PC-9 (cell line): ENCODE data around the gene DLG3. TPM values are rescaled to one million over a fixed set of nuclear protein-coding genes. Genes with fewer than 3 reads are reported as not detected.

Source experiments
- BruUV-seq: library from RNA; stranded (reverse); fragments of 400-500 nt; replicated peaks from 2 replicates; lab custom pipeline; 2021; lab: Mats Ljungman, UMichigan
- CTCF ChIA-PET: fragments of 300-600 bp; sonication (Branson Sonifier 250); formaldehyde crosslinking; loops from one replicate; lab custom pipeline; 2022; ENCODE audit warnings: antibody characterized with exemption; lab: Charles Lee
- POLR2A ChIA-PET: fragments of 300-600 bp; sonication (Branson Sonifier 250); formaldehyde crosslinking; loops from one replicate; lab custom pipeline; 2022; ENCODE audit warnings: antibody characterized with exemption; ENCODE audit not compliant: unreplicated experiment; lab: Charles Lee
- DNase-seq, 2 experiments: peaks; one replicate each; pipeline versions ENCODE4 v3.0.0 to v3.0.0-alpha.2; 2015 to 2022; ENCODE audit warnings: mixed read lengths in 1 of 2
- H2AFZ ChIP-seq: fragments of 200-600 bp; sonication (generic); 2 replicates; pipeline ENCODE4 v1.8.1; 2017; ENCODE audit warnings: antibody characterized with exemption
- H3F3A ChIP-seq: fragments of 200-600 bp; sonication (generic); 2 replicates; pipeline ENCODE4 v1.8.1; 2017; ENCODE audit warnings: antibody characterized with exemption, mild to moderate bottlenecking, low read depth; ENCODE audit not compliant: insufficient read depth
- H3K27ac ChIP-seq: fragments of 200-600 bp; sonication (generic); 2 replicates; pipeline ENCODE4 v1.6.1; 2016; ENCODE audit warnings: mixed run types
- H3K27me3 ChIP-seq: fragments of 200-600 bp; sonication (generic); 2 replicates; pipeline ENCODE4 v1.6.1; 2016; ENCODE audit warnings: low read depth, mixed run types; ENCODE audit not compliant: insufficient read depth
- H3K36me3 ChIP-seq: fragments of 200-600 bp; sonication (generic); 2 replicates; pipeline ENCODE4 v1.6.1; 2016; ENCODE audit warnings: low read depth, mixed run types
- H3K4me1 ChIP-seq: fragments of 200-600 bp; sonication (generic); replicated peaks from 2 replicates; pipeline ENCODE4 v1.6.1; 2016; ENCODE audit warnings: mixed run types; ENCODE audit not compliant: insufficient read depth
- H3K4me2 ChIP-seq: fragments of 200-600 bp; sonication (generic); 2 replicates; pipeline ENCODE4 v1.6.1; 2017; ENCODE audit warnings: mixed run types
- H3K4me3 ChIP-seq: fragments of 200-600 bp; sonication (generic); 2 replicates; pipeline ENCODE4 v1.6.1; 2016; ENCODE audit warnings: mixed run types
- H3K79me2 ChIP-seq: fragments of 200-600 bp; sonication (generic); 2 replicates; pipeline ENCODE4 v1.6.1; 2017; ENCODE audit warnings: low read depth, mixed run types
- H3K9me2 ChIP-seq: fragments of 200-600 bp; sonication (generic); 2 replicates; pipeline ENCODE4 v1.8.1; 2017; ENCODE audit warnings: mild to moderate bottlenecking; ENCODE audit not compliant: insufficient read depth
- H3K9me3 ChIP-seq: fragments of 200-600 bp; sonication (generic); 2 replicates; pipeline ENCODE4 v1.8.1; 2016; ENCODE audit warnings: low read depth; ENCODE audit not compliant: insufficient read depth
- H4K20me1 ChIP-seq: fragments of 200-600 bp; sonication (generic); 2 replicates; pipeline ENCODE4 v1.8.1; 2017; ENCODE audit not compliant: insufficient read depth
- CTCF ChIP-seq: fragments of 200-600 bp; sonication (generic); conservative IDR thresholded peaks from 2 replicates; pipeline ENCODE4 v1.6.1; 2017; ENCODE audit warnings: mixed run types, antibody characterized with exemption, mild to moderate bottlenecking, moderate library complexity
- EZH2 ChIP-seq: fragments of 200-600 bp; sonication (generic); IDR thresholded peaks from 2 replicates; pipeline ENCODE4 v1.8.0; 2017; ENCODE audit warnings: antibody characterized with exemption, low read depth
- intact Hi-C: fragments of 100-400 bp; cut with micrococcal nuclease; formaldehyde crosslinking; loops from one replicate; pipeline ENCODE4 v1.10.0; 2022; ENCODE audit not compliant: unreplicated experiment
- total RNA-seq: library from RNA; stranded (reverse); gene quantifications from 2 replicates; pipeline ENCODE4 v1.2.3, GENCODE V29; 2021

The DLG3 gene
- total RNA-seq, 1 experiment from 2014 or later: 61.1 TPM

GRCh38 chrX:70485466-70485865 lies 40.8 kb downstream of the DLG3 start:
- H2AFZ ChIP-seq: no peak overlapping the region
- H3K79me2 ChIP-seq: peaks cover 13% of the 10 kb centered on the region; the same call in 1 of the 2 replicates
- H3K4me3 ChIP-seq: no peak overlapping the region
- no peaks in the 10 kb centered on the region for H3F3A ChIP-seq
- ChIA-PET CTCF (no interaction called here), POLR2A (no interaction called here)
- BruUV-seq: no TSS peak
- H3K9me3 ChIP-seq: no peaks in the 10 kb centered on the region
- peaks cover 6% of the 10 kb centered on the region; the same call in 1 of the 2 replicates for H4K20me1 ChIP-seq
- peaks cover under 1% of the 10 kb centered on the region; the same call in 1 of the 2 replicates for H3K4me1 ChIP-seq
- H3K36me3 ChIP-seq: peaks cover 3% of the 10 kb centered on the region; the same call in 1 of the 2 replicates
- H3K4me2 ChIP-seq: 0 out of 2 replicates have a peak overlapping the region, but pooled peaks have one; percentile 7
- H3K27ac ChIP-seq: no peak overlapping the region
- H3K27me3 ChIP-seq: no peaks in the 10 kb centered on the region
- no peak for TF ChIP-seq EZH2
- TF ChIP-seq CTCF: no peak
- H3K9me2 ChIP-seq: no peaks in the 10 kb centered on the region
- intact Hi-C loops: no loop called here
- peak in 1 of 2 experiments; percentile 38 for DNase-seq

- no peaks in the 10 kb centered on the region for H3K27me3 ChIP-seq
- no peak for TF ChIP-seq CTCF
- TF ChIP-seq EZH2: no peak
- no peaks in the 10 kb centered on the region for H3K9me2 ChIP-seq
- H3K4me2 ChIP-seq: no peak overlapping the region
- no peaks in the 10 kb centered on the region for H3K4me1 ChIP-seq
- H3K36me3 ChIP-seq: peaks cover 7% of the 10 kb centered on the region; the same call in 1 of the 2 replicates
- intact Hi-C loops: no loop called here
- H3K4me3 ChIP-seq: no peak overlapping the region
- no peak for DNase-seq
- CTCF ChIA-PET: no interaction called here
- no peaks in the 10 kb centered on the region for H3K9me3 ChIP-seq
- no TSS peak for BruUV-seq
- POLR2A ChIA-PET: no interaction called here
- no peak overlapping the region for H2AFZ ChIP-seq
- no peak overlapping the region for H3K27ac ChIP-seq
- no peaks in the 10 kb centered on the region for H3F3A ChIP-seq
- H4K20me1 ChIP-seq: peaks cover 6% of the 10 kb centered on the region; the same call in 1 of the 2 replicates
- no peaks in the 10 kb centered on the region for H3K79me2 ChIP-seq
Observed at GRCh38 chrX:70488856-70489255, 44.2 kb downstream of the DLG3 start.

- no peaks in the 10 kb centered on the region for H3K9me2 ChIP-seq
- no peaks in the 10 kb centered on the region for H3K4me1 ChIP-seq
- no peak for TF ChIP-seq EZH2
- ChIA-PET CTCF (no interaction called here), POLR2A (no interaction called here)
- H3F3A ChIP-seq: no peaks in the 10 kb centered on the region
- no peaks in the 10 kb centered on the region for H3K9me3 ChIP-seq
- intact Hi-C loops: no loop called here
- H3K79me2 ChIP-seq: no peaks in the 10 kb centered on the region
- BruUV-seq: no TSS peak
- no peaks in the 10 kb centered on the region for H4K20me1 ChIP-seq
- no peak for DNase-seq
- no peak overlapping the region for H2AFZ ChIP-seq
- no peak overlapping the region for H3K4me3 ChIP-seq
- H3K4me2 ChIP-seq: no peak overlapping the region
- H3K27me3 ChIP-seq: no peaks in the 10 kb centered on the region
- H3K27ac ChIP-seq: no peak overlapping the region
- 0 out of 2 replicates have a peak, but pooled peaks cover 4% of the 10 kb centered on the region for H3K36me3 ChIP-seq
Observed at GRCh38 chrX:70494441-70494840, 49.8 kb downstream of the DLG3 start.

GRCh38 chrX:70496491-70496890 lies 51.9 kb downstream of the DLG3 start:
- Histone ChIP-seq H3K79me2 (no peaks in the 10 kb centered on the region), H4K20me1 (no peaks in the 10 kb centered on the region), H3K4me3 (no peak overlapping the region), H3K9me3 (no peaks in the 10 kb centered on the region), H2AFZ (no peak overlapping the region), H3K27ac (no peak overlapping the region), H3K36me3 (0 out of 2 replicates have a peak, but pooled peaks cover 4% of the 10 kb centered on the region), H3K4me1 (no peaks in the 10 kb centered on the region), H3K9me2 (no peaks in the 10 kb centered on the region), H3K4me2 (no peak overlapping the region), H3F3A (no peaks in the 10 kb centered on the region), H3K27me3 (no peaks in the 10 kb centered on the region)
- intact Hi-C loops: no loop called here
- POLR2A ChIA-PET: no interaction called here
- no peak for DNase-seq
- no TSS peak for BruUV-seq
- CTCF ChIA-PET: no interaction called here
- TF ChIP-seq EZH2: no peak
- no peak for TF ChIP-seq CTCF
